Astrocyte of the cerebellum (primary cell): Measurements from ENCODE around the gene MCOLN3.
"Not testable (repeated sequence)": the region's sequence is repeated elsewhere in the genome, so short reads cannot be mapped to it uniquely, and the experiment has no call there.

Experiments
- DNase-seq: peaks from one replicate; pipeline ENCODE4 v3.0.0-alpha.2; 2011; ENCODE audit warnings: low read depth
- H3K4me3 ChIP-seq: 2 replicates; pipeline ENCODE4 v1.5.1; 2011; ENCODE audit warnings: mild to moderate bottlenecking, low read depth, low read length, moderate library complexity
- in situ Hi-C: cut with HindIII; loops from 2 replicates; pipeline ENCODE4 v1.10.0; 2017; ENCODE audit warnings: low sequenced_read_pairs
- TF ChIP-seq, protein P1 (sequence below): IDR thresholded peaks from 2 replicates; pipeline ENCODE4 v1.5.1; 2012; ENCODE audit warnings: low read length, low read depth, moderate library complexity, mild to moderate bottlenecking; ENCODE audit errors: missing control alignments

MCOLN3 gene

DNA sequence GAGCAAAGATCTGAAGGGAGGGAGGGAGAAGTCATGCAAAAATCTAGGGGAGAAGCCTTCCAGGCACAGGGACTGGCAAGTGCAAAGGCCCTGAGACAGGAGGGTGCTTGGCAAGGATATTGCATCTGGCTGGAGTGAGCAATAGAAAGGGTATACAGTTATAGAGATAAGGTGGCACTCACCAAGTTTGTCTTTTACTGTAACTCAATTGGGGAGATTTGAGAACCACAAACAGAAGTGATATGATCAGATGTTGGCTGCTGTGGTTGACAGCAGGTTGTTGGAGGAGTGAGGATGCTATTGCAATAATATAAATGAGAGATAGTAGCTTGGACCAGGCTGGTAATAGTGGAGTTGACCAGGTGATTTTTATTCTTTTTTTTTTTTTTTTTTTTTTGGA is 25.6 kb downstream of the MCOLN3 start:
- DNase-seq = no peak
- TF ChIP-seq, protein P1, sequence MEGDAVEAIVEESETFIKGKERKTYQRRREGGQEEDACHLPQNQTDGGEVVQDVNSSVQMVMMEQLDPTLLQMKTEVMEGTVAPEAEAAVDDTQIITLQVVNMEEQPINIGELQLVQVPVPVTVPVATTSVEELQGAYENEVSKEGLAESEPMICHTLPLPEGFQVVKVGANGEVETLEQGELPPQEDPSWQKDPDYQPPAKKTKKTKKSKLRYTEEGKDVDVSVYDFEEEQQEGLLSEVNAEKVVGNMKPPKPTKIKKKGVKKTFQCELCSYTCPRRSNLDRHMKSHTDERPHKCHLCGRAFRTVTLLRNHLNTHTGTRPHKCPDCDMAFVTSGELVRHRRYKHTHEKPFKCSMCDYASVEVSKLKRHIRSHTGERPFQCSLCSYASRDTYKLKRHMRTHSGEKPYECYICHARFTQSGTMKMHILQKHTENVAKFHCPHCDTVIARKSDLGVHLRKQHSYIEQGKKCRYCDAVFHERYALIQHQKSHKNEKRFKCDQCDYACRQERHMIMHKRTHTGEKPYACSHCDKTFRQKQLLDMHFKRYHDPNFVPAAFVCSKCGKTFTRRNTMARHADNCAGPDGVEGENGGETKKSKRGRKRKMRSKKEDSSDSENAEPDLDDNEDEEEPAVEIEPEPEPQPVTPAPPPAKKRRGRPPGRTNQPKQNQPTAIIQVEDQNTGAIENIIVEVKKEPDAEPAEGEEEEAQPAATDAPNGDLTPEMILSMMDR = no peak
- no peak overlapping the region for H3K4me3 ChIP-seq
- in situ Hi-C loops = no loop called here

DNA sequence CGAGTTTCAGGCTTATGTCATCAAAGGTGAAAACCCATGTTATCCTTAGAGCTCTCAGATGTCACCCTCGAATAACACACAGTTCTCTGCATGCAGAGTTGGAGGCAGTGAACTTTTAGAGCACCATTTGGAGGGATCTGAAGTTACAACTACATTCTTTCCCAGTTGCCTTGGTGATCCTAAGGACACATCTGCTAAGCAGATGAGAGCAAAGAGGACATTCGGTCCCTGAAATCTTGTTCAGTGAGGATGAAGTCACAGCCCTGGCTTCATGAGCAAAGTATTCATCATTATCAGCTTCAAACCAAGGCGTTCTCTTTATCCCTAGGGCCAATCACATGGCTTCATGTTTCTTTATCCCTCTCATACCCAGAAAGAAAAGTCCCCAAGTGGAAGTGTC is 28.3 kb downstream of the MCOLN3 start:
- DNase-seq = no peak
- H3K4me3 ChIP-seq = no peak overlapping the region
- in situ Hi-C loops = no loop called here
- TF ChIP-seq, protein P1 = no peak

DNA sequence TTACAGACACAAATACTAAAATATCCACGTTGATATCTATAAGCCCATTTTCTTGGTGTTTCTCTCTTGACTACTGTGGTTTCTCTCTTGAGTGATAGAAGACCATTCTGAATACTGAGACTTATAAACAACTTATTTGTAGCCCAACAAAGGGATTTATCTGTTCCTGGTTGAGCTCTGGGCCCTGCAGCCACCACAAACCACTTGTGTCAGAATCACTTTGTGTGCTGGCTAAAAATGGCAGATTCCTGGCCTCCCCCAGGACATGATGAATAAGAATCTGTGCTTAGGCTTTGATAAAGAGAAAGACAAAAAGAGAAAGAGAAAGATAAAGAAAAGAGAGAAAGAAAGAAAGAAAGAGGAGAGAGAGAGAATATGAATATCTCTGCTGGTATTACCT is 32.5 kb downstream of the MCOLN3 start:
- TF ChIP-seq, protein P1 = no peak
- H3K4me3 ChIP-seq = no peak overlapping the region
- no peak for DNase-seq
- in situ Hi-C loops = no loop called here

DNA sequence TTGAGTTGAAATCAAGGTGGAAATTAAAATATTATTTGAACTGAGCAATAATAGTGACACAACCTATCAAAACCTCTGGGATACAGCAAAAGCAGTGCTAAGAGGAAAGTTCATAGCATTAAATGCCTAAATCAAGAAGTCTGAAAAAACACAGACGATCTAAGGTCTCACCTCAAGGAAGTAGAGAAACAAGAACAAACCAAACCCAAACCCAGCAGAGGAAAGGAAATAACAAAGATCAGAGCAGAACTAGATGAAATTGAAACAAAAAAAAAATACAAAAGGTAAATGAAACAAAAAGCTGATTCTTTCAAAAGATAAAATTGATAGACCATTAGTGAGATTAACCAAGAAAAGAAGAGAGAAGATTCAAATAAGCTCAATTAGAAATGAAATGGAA is 42.7 kb downstream of the MCOLN3 start:
- H3K4me3 ChIP-seq, DNase-seq, in situ Hi-C loops: not testable (repeated sequence)

DNA sequence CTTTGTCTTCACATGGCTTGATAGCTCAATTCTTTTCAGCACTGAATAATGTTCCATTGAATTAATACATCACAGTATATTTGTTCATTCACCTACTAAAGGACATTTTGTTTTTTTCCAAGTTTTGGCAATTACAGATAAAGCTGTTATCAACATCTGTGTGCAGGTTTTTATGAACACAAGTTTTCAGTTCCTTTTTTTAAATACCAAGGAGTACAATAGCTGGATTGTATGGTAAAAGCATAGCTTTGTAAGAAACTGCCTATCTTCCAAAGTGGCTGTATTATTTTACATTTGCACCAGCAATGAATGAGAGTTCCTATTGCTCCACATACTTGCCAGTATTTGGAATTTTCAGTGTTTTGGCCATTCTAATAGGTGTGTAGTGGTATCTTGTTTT is 46.6 kb downstream of the MCOLN3 start:
- DNase-seq = no peak
- in situ Hi-C loops = no loop called here
- H3K4me3 ChIP-seq = no peak overlapping the region
- TF ChIP-seq, protein P1 = no peak

DNA sequence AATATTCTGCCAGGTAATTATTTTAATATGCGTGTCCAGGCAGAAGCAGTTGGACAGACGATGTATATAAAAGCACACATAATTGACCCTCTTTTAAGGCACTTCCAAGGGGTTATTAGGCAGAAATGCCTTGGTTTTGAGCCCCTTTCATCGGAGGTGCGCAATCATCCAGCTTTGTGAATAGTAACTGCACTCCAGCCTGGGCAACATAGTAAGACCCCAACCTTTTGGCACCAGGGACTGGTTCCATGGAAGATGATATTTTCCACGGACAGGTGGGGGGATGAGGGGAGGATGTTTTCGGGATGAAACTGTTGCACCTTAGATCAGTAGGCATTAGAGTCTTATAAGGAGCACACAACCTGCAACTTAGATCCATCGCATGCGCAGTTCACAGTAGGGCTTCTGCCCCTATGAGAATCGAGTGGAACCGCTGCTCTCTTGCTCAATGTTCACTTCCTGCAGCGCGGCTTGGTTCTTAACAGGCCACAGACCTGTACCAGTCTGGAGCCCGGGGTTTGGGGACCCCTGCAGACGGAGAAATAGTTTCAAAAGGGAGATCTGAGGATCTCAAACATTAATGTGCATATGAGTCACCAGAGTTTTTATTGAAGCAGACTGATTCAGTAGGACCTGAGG is 49.5 kb downstream of the MCOLN3 start:
- H3K4me3 ChIP-seq = peak overlapping the region; percentile 44
- TF ChIP-seq, protein P1 = no peak
- peak; percentile 4 for DNase-seq
- in situ Hi-C loops = no loop called here

DNA sequence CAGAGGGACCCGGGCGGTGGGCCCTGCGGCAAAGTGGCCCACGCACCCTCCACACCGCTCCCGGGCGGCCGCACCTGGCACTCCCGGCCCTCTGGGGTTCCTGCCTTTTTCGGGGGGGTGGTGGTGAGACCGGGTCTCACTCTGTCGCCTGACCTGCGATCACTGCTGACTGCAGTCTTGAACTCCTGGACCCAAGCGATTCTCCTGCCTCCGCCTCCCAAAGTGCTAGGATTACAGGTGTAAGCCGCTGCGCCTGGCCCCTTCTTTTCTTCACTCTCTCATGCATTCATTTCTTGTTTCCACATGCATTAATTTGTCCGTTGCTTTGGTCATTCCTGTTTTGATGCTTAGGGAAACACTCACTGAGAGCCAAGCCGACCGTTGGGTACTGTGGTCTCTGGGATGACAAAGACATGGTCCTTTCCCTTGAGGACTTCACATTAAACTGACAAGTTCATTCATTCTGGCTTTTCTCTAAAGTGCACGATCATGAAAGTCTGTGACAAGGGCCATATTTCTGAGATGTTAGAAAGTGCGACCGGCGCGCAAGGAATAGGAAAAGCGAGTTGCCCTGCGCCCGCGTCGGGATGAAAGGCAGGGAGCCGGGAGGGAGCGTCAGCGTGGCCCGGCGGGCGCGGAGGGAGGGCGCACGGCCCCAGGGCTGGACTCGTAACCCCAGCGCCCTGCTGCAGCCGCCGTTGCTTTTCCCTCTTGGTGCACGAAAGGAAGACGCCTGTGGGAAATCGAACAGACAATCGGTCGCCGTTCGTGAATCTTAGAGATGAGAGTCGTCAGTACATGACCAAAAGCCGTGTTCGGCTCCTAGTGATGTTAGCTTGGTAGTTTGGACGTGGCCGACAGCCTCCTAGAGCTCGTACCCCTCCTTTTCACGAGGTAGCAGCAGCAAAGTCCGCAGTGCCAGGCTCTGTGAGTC is 50.4 kb downstream of the MCOLN3 start:
- TF ChIP-seq, protein P1 = no peak
- in situ Hi-C loops = no loop called here
- DNase-seq = no peak
- peak overlapping the region; percentile 44 for H3K4me3 ChIP-seq
